HK-2 (cell line): ENCODE data around the gene AARS2.
A peak's percentile ranks its signal among the peaks of the same experiment; 100 is the strongest.

Experiments
- DNase-seq: peaks from one replicate; pipeline ENCODE4 v3.0.0-alpha.2; 2018; ENCODE audit not compliant: unreplicated experiment

The AARS2 gene

GRCh38 chr6:44300292-44300823 is 12.8 kb downstream of the AARS2 start:
- no peak for DNase-seq

GRCh38 chr6:44298864-44299263 is 14.3 kb downstream of the AARS2 start:
- DNase-seq: no peak

GRCh38 chr6:44298055-44298803 is 14.9 kb downstream of the AARS2 start:
- no peak for DNase-seq

GRCh38 chr6:44297063-44298038 is 15.8 kb downstream of the AARS2 start:
- DNase-seq: peak; percentile 48

- no peak for DNase-seq
Observed at GRCh38 chr6:44294832-44295791, 18.0 kb downstream of the AARS2 start.

GRCh38 chr6:44292661-44293365 is 20.3 kb downstream of the AARS2 start:
- no peak for DNase-seq

- no peak for DNase-seq
Observed at GRCh38 chr6:44291841-44292240, 21.3 kb downstream of the AARS2 start.

- DNase-seq: no peak
Observed at GRCh38 chr6:44289726-44290260, 23.4 kb downstream of the AARS2 start.

- DNase-seq: no peak
Observed at GRCh38 chr6:44286747-44287146, 26.4 kb downstream of the AARS2 start.

- no peak for DNase-seq
Observed at GRCh38 chr6:44286285-44286565, 26.9 kb downstream of the AARS2 start.

GRCh38 chr6:44285552-44286284 is 27.4 kb downstream of the AARS2 start:
- no peak for DNase-seq

GRCh38 chr6:44284867-44285266 is 28.3 kb downstream of the AARS2 start:
- DNase-seq: no peak

GRCh38 chr6:44284121-44284520 is 29.0 kb downstream of the AARS2 start:
- no peak for DNase-seq

GRCh38 chr6:44278774-44279697 is 34.1 kb downstream of the AARS2 start:
- DNase-seq: no peak

- no peak for DNase-seq
Observed at GRCh38 chr6:44278315-44278714, 34.8 kb downstream of the AARS2 start.

GRCh38 chr6:44277763-44278162 is 35.4 kb downstream of the AARS2 start:
- DNase-seq: no peak

- no peak for DNase-seq
Observed at GRCh38 chr6:44276667-44277640, 36.2 kb downstream of the AARS2 start.
